Mammary epithelial cell (primary cell): ENCODE measurements around the gene ADAMTS6.

ENCODE experiments used
- CTCF ChIP-seq, 2 donors: IDR thresholded peaks in 1 of 2; conservative IDR thresholded peaks in 1 of 2; 2 replicates each; pipeline ENCODE4 v1.5.1; 2011 to 2012; ENCODE audit warnings: inconsistent platforms in 2 of 2, low read length in 2 of 2, mild to moderate bottlenecking in 2 of 2, control low read depth in 1 of 2, low read depth in 1 of 2; ENCODE audit not compliant: insufficient read depth in 1 of 2; ENCODE audit errors: extremely low read depth in 1 of 2
- EZH2 ChIP-seq: IDR thresholded peaks from 2 replicates; pipeline ENCODE4 v1.6.1; 2012; ENCODE audit warnings: low read length, inconsistent platforms, borderline replicate concordance

DNA sequence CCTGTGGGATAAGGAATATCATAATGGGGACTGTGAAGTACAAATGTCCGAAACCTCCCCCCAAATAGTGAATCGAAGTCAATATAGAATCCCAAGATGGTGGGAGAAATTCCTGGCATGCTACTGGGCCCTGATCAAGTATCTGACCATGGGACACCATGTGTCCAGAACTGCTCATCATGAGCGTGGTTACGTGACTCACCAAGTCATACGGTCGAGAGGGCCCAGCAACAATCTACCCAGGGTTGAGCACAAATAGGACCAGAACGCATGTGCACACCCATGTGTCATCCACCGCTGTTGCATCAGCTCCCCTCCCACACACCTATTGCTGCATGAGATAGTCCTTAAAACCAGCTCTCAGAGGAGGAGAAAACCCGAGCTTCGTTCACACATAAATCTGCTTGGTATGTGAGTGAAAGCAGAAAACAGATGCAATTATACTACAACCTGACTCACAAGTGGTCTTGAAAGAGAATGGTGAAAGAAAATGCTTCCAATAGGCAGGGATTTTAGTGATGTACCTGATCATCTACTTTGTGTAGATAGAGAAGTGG is 359.8 kb downstream of the ADAMTS6 start:
- TF ChIP-seq CTCF (conservative IDR thresholded peaks at IDR 0.05 in 1 of 2, IDR thresholded peaks at IDR 0.05 in 1 of 2; ENCODE audit: extremely low read depth in 1 of 2, insufficient read depth in 1 of 2, low read depth in 1 of 2, low read length in 2 of 2), result no peak
- no peak for TF ChIP-seq EZH2
